Sigmoid colon (tissue), 7 donors: ENCODE data around the gene RAB8A. TPM values are rescaled to one million over a fixed set of nuclear protein-coding genes. Genes with fewer than 3 reads are reported as not detected.
A peak's percentile ranks its signal among the peaks of the same experiment; 100 is the strongest.

Source experiments
- DNase-seq: peaks from one replicate; pipeline ENCODE4 v3.0.0-alpha.2; 2019
- H3K27ac ChIP-seq, 4 donors: fragments of 200-600 bp; sonication (generic); one replicate each; pipeline ENCODE4 v1.5.1; 2016 to 2019; ENCODE audit warnings: mild to moderate bottlenecking in 1 of 4
- H3K27me3 ChIP-seq, 3 donors: fragments of 200-600 bp; sonication (generic); one replicate each; pipeline ENCODE4 v1.5.1; 2019; ENCODE audit warnings: mild to moderate bottlenecking in 1 of 3
- H3K36me3 ChIP-seq, 4 donors: fragments of 200-600 bp; sonication (generic); one replicate each; pipeline ENCODE4 v1.5.1; 2016 to 2019
- H3K4me1 ChIP-seq, 4 donors: fragments of 200-600 bp; sonication (generic); one replicate each; pipeline ENCODE4 v1.5.1; 2017 to 2019
- H3K4me3 ChIP-seq, 4 donors: fragments of 200-600 bp; sonication (generic); one replicate each; pipeline ENCODE4 v1.5.1; 2017 to 2019; ENCODE audit warnings: mild to moderate bottlenecking in 2 of 4, moderate library complexity in 1 of 4
- H3K9me3 ChIP-seq, 4 donors: fragments of 200-600 bp in 3 of 4; sonication (generic) in 3 of 4; one replicate each; pipeline versions ENCODE4 v1.5.1 to v1.6.1; 2013 to 2019
- EP300 ChIP-seq, 4 donors: sonication (generic); formaldehyde crosslinking; IDR thresholded peaks; one replicate each; pipeline ENCODE4 v1.6.1; 2017; ENCODE audit warnings: antibody characterized with exemption in 4 of 4
- POLR2A ChIP-seq, 2 donors: fragments of 450-650 bp; IDR thresholded peaks; one replicate each; pipeline ENCODE4 v1.6.1; 2016; ENCODE audit warnings: antibody characterized with exemption in 2 of 2, mild to moderate bottlenecking in 2 of 2, moderate library complexity in 2 of 2
- POLR2AphosphoS5 ChIP-seq, 4 donors: sonication (generic); formaldehyde crosslinking; IDR thresholded peaks; one replicate each; pipeline ENCODE4 v1.6.1; 2017; ENCODE audit warnings: antibody characterized with exemption in 4 of 4
- WGBS, 2 donors: extraction: QIAGEN DNeasy Blood & Tissue Kit; methylation state at CpG; one replicate each; pipeline ENCODE4 v1.1.7; 2013; 5-methylcytosine and 5-hydroxymethylcytosine counted together
- intact Hi-C: fragments of 100-400 bp; cut with DNase I; formaldehyde crosslinking; loops from one replicate; pipeline ENCODE4 v1.15.1; 2023
- polyA plus RNA-seq, 3 donors: library from polyadenylated mRNA; stranded (reverse); fragments of 200-250 nt; gene quantifications; one replicate each; pipeline ENCODE4 v1.2.3, GENCODE V29; 2013
- total RNA-seq, 4 donors: library from RNA; depleted of rRNA; stranded (reverse); fragments of >200 nt; gene quantifications; one replicate each; pipeline ENCODE4 v1.1.0, GENCODE V29; 2016
- TF ChIP-seq, protein P1 (sequence below), 4 experiments: fragments of 450-650 bp in 3 of 4; fragments of 200-600 bp in 1 of 4; IDR thresholded peaks; one replicate each; pipeline ENCODE4 v1.5.1; 2016 to 2019; ENCODE audit warnings: antibody characterized with exemption in 4 of 4, mild to moderate bottlenecking in 3 of 4, moderate library complexity in 2 of 4
- donor health status: healthy with polysubstance abuse.
- donor health status: Bipolar disorder and iron deficiency.
- donor health status: healthy.

Gene RAB8A
- total and polyA plus RNA-seq, 7 donors, result 32.8 to 126 (median 43.9) TPM

DNA sequence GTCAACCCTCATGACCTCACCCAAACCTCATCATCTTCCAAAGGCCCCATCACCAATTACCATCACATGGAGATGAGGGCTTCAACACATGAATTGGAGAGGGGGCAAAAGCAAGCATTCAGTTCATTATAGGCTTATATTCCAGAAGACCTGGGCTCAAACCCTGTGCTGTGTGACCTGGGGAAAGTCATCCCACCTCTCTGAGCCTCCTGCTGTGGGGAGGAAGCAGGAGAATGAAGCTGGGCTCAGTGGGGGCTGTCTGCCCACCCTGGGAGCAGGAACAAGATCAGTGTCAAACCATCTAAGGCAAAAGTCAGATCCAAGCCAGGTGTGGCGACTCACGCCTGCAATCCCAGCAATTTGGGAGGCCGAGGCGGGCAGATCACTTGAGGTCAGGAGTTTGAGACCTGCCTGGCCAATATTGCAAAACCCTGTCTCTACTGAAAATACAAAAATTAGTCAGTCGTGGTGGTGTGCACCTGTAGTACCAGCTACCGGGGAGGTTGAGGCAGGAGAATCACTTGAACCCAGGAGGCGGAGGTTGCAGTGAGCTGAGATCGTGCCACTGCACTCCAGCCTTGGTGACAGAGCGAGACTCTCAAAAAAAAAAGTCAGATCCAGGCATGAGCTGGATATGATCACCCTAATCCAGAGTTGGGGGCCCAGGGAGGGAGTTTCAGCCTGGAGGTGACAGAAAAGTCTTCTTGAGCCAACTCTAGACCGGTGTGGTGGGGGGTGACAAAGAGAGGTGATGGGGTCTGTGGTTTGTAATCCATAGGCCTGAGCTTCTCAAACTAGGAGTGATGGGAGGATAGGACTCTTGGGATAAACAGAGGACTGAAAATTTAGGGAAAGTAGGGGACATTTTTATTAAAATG, 37.0 kb upstream of the RAB8A start:
- peaks cover 0 to 7% (median 2%) of the 10 kb centered on the region in 4 donors for H3K36me3 ChIP-seq
- peak overlapping the region; percentile 97 to 100 (median 100) for H3K27ac ChIP-seq
- TF ChIP-seq POLR2AphosphoS5 (IDR thresholded peaks at IDR 0.05), result peak in 2 of 4 donors; percentile 5 to 10
- no peak for TF ChIP-seq POLR2A (IDR thresholded peaks at IDR 0.05)
- TF ChIP-seq, protein P1, sequence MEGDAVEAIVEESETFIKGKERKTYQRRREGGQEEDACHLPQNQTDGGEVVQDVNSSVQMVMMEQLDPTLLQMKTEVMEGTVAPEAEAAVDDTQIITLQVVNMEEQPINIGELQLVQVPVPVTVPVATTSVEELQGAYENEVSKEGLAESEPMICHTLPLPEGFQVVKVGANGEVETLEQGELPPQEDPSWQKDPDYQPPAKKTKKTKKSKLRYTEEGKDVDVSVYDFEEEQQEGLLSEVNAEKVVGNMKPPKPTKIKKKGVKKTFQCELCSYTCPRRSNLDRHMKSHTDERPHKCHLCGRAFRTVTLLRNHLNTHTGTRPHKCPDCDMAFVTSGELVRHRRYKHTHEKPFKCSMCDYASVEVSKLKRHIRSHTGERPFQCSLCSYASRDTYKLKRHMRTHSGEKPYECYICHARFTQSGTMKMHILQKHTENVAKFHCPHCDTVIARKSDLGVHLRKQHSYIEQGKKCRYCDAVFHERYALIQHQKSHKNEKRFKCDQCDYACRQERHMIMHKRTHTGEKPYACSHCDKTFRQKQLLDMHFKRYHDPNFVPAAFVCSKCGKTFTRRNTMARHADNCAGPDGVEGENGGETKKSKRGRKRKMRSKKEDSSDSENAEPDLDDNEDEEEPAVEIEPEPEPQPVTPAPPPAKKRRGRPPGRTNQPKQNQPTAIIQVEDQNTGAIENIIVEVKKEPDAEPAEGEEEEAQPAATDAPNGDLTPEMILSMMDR (IDR thresholded peaks at IDR 0.05), result no peak
- no peak for TF ChIP-seq EP300 (IDR thresholded peaks at IDR 0.05)
- no peaks in the 10 kb centered on the region for H3K9me3 ChIP-seq
- no peaks in the 10 kb centered on the region for H3K27me3 ChIP-seq
- peaks cover 0 to 75% (median 73%) of the 10 kb centered on the region in 4 donors for H3K4me1 ChIP-seq
- 89 to 91% methylated on average over 10 of the region's 10 CpGs for WGBS, 2 donors
- DNase-seq, result peak; percentile 69
- intact Hi-C loops, result loop anchor here (10.0 kb wide), 1 partner anchor 950 kb away; a partner anchor contains a TSS
- peak overlapping the region in 1 of 4 donors; percentile 93 for H3K4me3 ChIP-seq

- DNase-seq, result peak; percentile 74
- peak overlapping the region; percentile 40 to 99 (median 92) for H3K4me3 ChIP-seq
- H3K27ac ChIP-seq, result peak overlapping the region; percentile 97 to 100 (median 100)
- TF ChIP-seq, protein P1 (IDR thresholded peaks at IDR 0.05), result no peak
- TF ChIP-seq EP300 (IDR thresholded peaks at IDR 0.05), result peak in 1 of 4 donors; percentile 9
- TF ChIP-seq POLR2AphosphoS5 (IDR thresholded peaks at IDR 0.05), result peak in 2 of 4 donors; percentile 4 to 9
- TF ChIP-seq POLR2A (IDR thresholded peaks at IDR 0.05), result peak; percentile 86 to 89
- no peaks in the 10 kb centered on the region for H3K9me3 ChIP-seq
- H3K4me1 ChIP-seq, result peaks cover 0 to 80% (median 78%) of the 10 kb centered on the region in 4 donors
- no peaks in the 10 kb centered on the region for H3K27me3 ChIP-seq
- peaks cover 0 to 7% (median 2%) of the 10 kb centered on the region in 4 donors for H3K36me3 ChIP-seq
- 31 to 34% methylated on average over 21 of the region's 21 CpGs for WGBS, 2 donors
- intact Hi-C loops, result loop anchor here (10.0 kb wide), 1 partner anchor 951 kb away; a partner anchor contains a TSS
Observed at GRCh38 chr19:16075430-16076153, 36.1 kb upstream of the RAB8A start.

- no peaks in the 10 kb centered on the region for H3K9me3 ChIP-seq
- peaks cover 0 to 80% (median 78%) of the 10 kb centered on the region in 4 donors for H3K4me1 ChIP-seq
- DNase-seq, result peak; percentile 99
- H3K27ac ChIP-seq, result peak within 1 kb of the TSS; percentile 97 to 100 (median 100)
- no peaks in the 10 kb centered on the region for H3K27me3 ChIP-seq
- WGBS, 2 donors, result 1% methylated on average over 101 of the region's 101 CpGs
- intact Hi-C loops, result loop anchor here (10.0 kb wide), 1 partner anchor 952 kb away; a partner anchor contains a TSS
- H3K36me3 ChIP-seq, result peaks cover 0 to 13% (median 4%) of the 10 kb centered on the region in 4 donors
- peak within 1 kb of the TSS; percentile 90 to 99 (median 94) for H3K4me3 ChIP-seq
- TF ChIP-seq EP300 (IDR thresholded peaks at IDR 0.05), result peak; percentile 62 to 96 (median 96)
- TF ChIP-seq, protein P1 (IDR thresholded peaks at IDR 0.05), result no peak
- TF ChIP-seq POLR2AphosphoS5 (IDR thresholded peaks at IDR 0.05), result peak; percentile 94 to 97 (median 95)
- TF ChIP-seq POLR2A (IDR thresholded peaks at IDR 0.05), result peak in 1 of 2 donors; percentile 35
Observed at GRCh38 chr19:16076154-16076957, 35.3 kb upstream of the RAB8A start, which contains the start of gene TPM4. Gene TPM4, plus strand, starts transcription at chr19:16076495. Its CDS starts 71 bp downstream, at chr19:16076566.
